Thyroid gland (tissue), 4 donors: ENCODE results near the gene LHFPL4. TPM values are rescaled to one million over a fixed set of nuclear protein-coding genes. Genes with fewer than 3 reads are reported as not detected.

Experiments
- DNase-seq, 2 donors: peaks; one replicate each; pipeline ENCODE4 v3.0.0-alpha.2; 2019
- H3K27ac ChIP-seq, 3 donors: fragments of 200-600 bp; sonication (generic); 1 replicate in 2 of 3; 2 replicates in 1 of 3; pipeline ENCODE4 v1.5.1; 2016 to 2019; ENCODE audit warnings: mild to moderate bottlenecking in 1 of 3, moderate library complexity in 1 of 3
- H3K27me3 ChIP-seq: fragments of 200-600 bp; sonication (generic); one replicate; pipeline ENCODE4 v1.5.1; 2019
- H3K36me3 ChIP-seq, 2 donors: fragments of 200-600 bp; sonication (generic); one replicate each; pipeline ENCODE4 v1.5.1; 2016 to 2019
- H3K4me1 ChIP-seq, 2 donors: fragments of 200-600 bp; sonication (generic); one replicate each; pipeline ENCODE4 v1.5.1; 2017 to 2019
- H3K4me3 ChIP-seq, 3 donors: fragments of 200-600 bp; sonication (generic); replicated peaks in 1 of 3; 1 replicate in 2 of 3; 2 replicates in 1 of 3; pipeline ENCODE4 v1.5.1; 2016; ENCODE audit warnings: mild to moderate bottlenecking in 1 of 3
- H3K9me3 ChIP-seq: fragments of 200-600 bp; sonication (generic); one replicate; pipeline ENCODE4 v1.5.1; 2017
- CTCF ChIP-seq, 6 experiments: fragments of 200-600 bp in 3 of 6; fragments of 450-650 bp in 3 of 6; sonication (generic) in 3 of 6; IDR thresholded peaks; one replicate each; pipeline ENCODE4 v1.5.1; 2016 to 2019; ENCODE audit warnings: antibody characterized with exemption in 6 of 6, mild to moderate bottlenecking in 2 of 6, inconsistent platforms in 1 of 6, moderate library complexity in 1 of 6
- POLR2A ChIP-seq, 2 donors: fragments of 450-650 bp; IDR thresholded peaks; one replicate each; pipeline ENCODE4 v1.6.1; 2017; ENCODE audit warnings: antibody characterized with exemption in 2 of 2, mild to moderate bottlenecking in 2 of 2, moderate library complexity in 1 of 2
- WGBS, 2 donors: methylation state at CpG; one replicate each; pipeline ENCODE4 v1.1.5; 2017; 5-methylcytosine and 5-hydroxymethylcytosine counted together
- intact Hi-C: fragments of 100-400 bp; cut with DNase I; formaldehyde crosslinking; loops from one replicate; pipeline ENCODE4 v1.15.1; 2023
- total RNA-seq, 4 donors: library from RNA; depleted of rRNA; stranded (reverse); fragments of >200 nt; gene quantifications; one replicate each; pipeline ENCODE4 v1.2.3, GENCODE V29; 2016

Gene LHFPL4
- total RNA-seq, 4 donors from 2014 or later, result 0.11 to 0.13 TPM; not detected in 2

DNA sequence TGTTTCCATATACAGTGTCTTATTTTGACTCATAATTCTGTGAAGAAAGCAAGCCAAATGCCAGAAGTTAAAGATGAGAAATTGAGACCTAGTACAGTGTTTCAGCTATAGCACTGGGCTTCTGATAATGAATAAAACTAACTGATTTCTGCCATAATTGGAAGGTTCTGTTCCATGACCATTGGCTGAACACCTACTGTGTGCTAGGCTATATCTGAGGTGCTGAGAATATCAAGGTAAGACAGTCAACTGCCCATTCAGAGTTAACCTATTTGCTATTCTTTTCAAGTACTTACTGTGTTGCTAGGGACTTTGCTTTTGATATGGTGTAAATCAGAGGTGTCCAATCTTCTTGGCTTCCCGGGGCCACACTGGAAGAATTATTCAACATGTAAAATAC lies 73.4 kb downstream of the LHFPL4 start:
- H3K4me1 ChIP-seq, result no peaks in the 10 kb centered on the region
- TF ChIP-seq POLR2A (IDR thresholded peaks at IDR 0.05) (no peak), CTCF (IDR thresholded peaks at IDR 0.05) (no peak)
- no peak for DNase-seq
- H3K9me3 ChIP-seq, result no peaks in the 10 kb centered on the region
- intact Hi-C loops, result no loop called here
- H3K4me3 ChIP-seq, result no peak overlapping the region
- WGBS, 2 donors, result 91 to 100% methylated on average over 1 of the region's 1 CpG
- H3K27me3 ChIP-seq, result no peaks in the 10 kb centered on the region
- H3K36me3 ChIP-seq, result peaks cover 47 to 50% of the 10 kb centered on the region in 2 donors
- no peak overlapping the region for H3K27ac ChIP-seq

DNA sequence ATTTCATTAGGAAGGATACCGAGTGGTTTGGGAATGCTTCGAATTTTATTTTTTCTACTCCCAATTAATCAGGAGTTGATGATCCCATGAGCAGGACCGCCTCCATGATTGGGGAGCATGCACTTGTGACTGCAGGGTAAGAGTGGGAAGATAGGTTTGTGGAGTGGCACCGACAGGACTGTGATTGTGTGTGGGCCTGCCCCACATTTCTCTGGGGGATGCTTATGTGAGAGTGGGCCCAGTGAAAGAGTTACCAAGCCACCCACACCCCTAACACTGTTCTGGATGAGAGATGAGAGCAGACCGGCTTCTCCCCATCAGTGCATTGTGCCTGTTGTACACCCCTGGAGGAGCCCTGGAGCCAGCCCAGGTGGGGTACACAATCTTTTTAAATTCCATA lies 76.7 kb downstream of the LHFPL4 start:
- intact Hi-C loops, result no loop called here
- Histone ChIP-seq H3K36me3 (peaks cover 73 to 82% of the 10 kb centered on the region in 2 donors), H3K4me3 (no peak overlapping the region), H3K4me1 (no peaks in the 10 kb centered on the region), H3K9me3 (no peaks in the 10 kb centered on the region), H3K27ac (no peak overlapping the region), H3K27me3 (no peaks in the 10 kb centered on the region)
- DNase-seq, result no peak
- TF ChIP-seq POLR2A (IDR thresholded peaks at IDR 0.05), result no peak
- no peak for TF ChIP-seq CTCF (IDR thresholded peaks at IDR 0.05)
- 94 to 95% methylated on average over 5 of the region's 5 CpGs for WGBS, 2 donors

DNA sequence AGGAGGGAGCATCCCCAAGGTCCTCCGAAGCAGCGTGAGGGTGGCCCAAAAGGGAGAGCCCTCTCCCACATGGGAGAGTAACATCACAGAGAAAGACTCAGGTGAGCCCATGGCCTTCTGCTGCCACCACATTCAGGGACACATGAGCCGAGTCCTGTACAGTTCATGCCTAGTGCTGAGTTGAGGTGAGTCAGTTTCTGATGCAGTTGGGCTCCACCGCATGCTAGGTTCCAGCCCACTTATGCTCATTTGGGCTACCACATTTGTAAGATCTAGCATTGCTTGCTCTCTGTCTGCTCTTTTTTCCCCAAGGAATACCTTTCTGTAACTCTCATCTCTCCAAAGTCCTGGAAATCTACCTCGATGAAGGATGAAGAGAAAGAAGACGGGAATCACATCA lies 79.1 kb downstream of the LHFPL4 start:
- no peaks in the 10 kb centered on the region for H3K27me3 ChIP-seq
- H3K9me3 ChIP-seq, result no peaks in the 10 kb centered on the region
- intact Hi-C loops, result no loop called here
- peaks cover 84 to 86% of the 10 kb centered on the region in 2 donors for H3K36me3 ChIP-seq
- WGBS, 2 donors, result 92 to 98% methylated on average over 6 of the region's 6 CpGs
- no peaks in the 10 kb centered on the region for H3K4me1 ChIP-seq
- TF ChIP-seq CTCF (IDR thresholded peaks at IDR 0.05), result no peak
- no peak for TF ChIP-seq POLR2A (IDR thresholded peaks at IDR 0.05)
- DNase-seq, result no peak
- H3K27ac ChIP-seq, result no peak overlapping the region
- no peak overlapping the region for H3K4me3 ChIP-seq

DNA sequence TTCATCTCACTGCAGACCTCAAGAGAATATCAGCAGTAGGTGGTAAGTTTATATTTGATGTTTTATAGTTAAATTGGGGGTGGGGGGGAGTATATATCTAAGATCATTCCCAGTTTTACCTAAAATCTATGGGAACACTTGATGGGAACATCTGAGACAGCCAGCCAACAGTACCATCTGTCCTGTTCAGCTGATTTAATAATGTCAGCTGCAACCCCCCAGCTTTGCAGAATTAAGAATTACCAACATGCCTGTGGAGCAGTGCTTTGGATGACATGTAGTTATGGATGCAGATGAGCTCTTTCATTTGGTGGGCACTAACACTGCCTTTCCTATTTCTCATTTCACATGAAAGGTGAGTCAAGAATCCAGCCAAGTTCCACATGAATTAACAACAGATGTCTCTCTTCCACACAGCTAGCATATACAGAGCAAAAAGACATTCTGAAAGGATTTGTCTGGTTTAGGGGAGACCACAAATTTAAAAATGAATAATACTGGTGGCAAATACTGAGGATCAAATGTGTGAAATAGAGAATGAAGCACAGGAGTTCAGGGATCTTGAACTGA lies 80.0 kb downstream of the LHFPL4 start:
- H3K36me3 ChIP-seq, result peaks cover 81 to 87% of the 10 kb centered on the region in 2 donors
- no peaks in the 10 kb centered on the region for H3K9me3 ChIP-seq
- H3K4me3 ChIP-seq, result no peak overlapping the region
- intact Hi-C loops, result no loop called here
- DNase-seq, result no peak
- H3K27ac ChIP-seq, result no peak overlapping the region
- no peaks in the 10 kb centered on the region for H3K4me1 ChIP-seq
- TF ChIP-seq CTCF (IDR thresholded peaks at IDR 0.05) (no peak), POLR2A (IDR thresholded peaks at IDR 0.05) (no peak)
- no peaks in the 10 kb centered on the region for H3K27me3 ChIP-seq

DNA sequence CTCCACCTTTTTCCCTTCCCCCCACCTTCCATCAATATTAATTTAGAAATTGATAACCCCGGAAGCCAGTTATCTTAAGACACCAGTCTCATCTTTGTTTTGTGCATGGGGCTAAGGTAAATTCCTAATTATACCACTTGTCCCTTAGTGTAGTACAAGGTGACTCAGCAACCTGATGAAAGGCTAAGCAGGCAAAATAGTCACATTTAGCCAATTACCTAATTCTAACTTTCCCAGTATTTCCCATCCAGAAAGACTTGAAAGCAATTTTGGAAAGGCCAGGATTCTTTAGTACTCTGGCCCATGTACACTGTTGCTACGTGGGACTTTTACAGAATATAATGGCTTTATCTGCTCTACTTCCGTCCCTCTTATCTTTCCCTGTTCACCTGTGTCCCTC lies 83.6 kb downstream of the LHFPL4 start:
- TF ChIP-seq CTCF (IDR thresholded peaks at IDR 0.05) (no peak), POLR2A (IDR thresholded peaks at IDR 0.05) (no peak)
- no peak for DNase-seq
- Histone ChIP-seq H3K9me3 (no peaks in the 10 kb centered on the region), H3K27me3 (no peaks in the 10 kb centered on the region), H3K4me1 (no peaks in the 10 kb centered on the region), H3K36me3 (peaks cover 89 to 90% of the 10 kb centered on the region in 2 donors), H3K27ac (no peak overlapping the region), H3K4me3 (no peak overlapping the region)
- WGBS, 2 donors, result 93 to 94% methylated on average over 3 of the region's 3 CpGs
- intact Hi-C loops, result no loop called here
